ENCODE results near the gene ZBTB3.
"Not testable (repeated sequence)": the region's sequence is repeated elsewhere in the genome, so short reads cannot be mapped to it uniquely, and the experiment has no call there.

ZBTB3 gene

DNA sequence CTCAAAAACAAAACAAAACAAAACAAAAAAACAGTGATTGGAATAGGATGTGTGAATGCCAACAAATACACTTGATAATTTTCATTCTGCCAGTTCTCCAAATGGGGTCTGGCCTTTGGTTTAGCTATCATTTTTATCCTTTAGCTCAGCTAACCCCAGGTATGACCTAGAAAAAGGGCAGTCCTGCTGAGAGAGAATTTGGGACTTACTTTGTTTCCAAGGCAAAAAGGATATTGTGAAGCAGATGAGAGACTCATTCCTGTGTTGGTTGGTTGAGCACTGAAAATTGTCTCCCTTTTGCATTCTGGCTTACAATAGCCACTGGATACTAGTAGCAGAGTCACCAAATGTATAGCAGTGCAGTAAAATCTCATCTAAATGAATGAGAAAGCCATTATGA, 16.8 kb downstream of the ZBTB3 start:
- TF ChIP-seq, protein P1, sequence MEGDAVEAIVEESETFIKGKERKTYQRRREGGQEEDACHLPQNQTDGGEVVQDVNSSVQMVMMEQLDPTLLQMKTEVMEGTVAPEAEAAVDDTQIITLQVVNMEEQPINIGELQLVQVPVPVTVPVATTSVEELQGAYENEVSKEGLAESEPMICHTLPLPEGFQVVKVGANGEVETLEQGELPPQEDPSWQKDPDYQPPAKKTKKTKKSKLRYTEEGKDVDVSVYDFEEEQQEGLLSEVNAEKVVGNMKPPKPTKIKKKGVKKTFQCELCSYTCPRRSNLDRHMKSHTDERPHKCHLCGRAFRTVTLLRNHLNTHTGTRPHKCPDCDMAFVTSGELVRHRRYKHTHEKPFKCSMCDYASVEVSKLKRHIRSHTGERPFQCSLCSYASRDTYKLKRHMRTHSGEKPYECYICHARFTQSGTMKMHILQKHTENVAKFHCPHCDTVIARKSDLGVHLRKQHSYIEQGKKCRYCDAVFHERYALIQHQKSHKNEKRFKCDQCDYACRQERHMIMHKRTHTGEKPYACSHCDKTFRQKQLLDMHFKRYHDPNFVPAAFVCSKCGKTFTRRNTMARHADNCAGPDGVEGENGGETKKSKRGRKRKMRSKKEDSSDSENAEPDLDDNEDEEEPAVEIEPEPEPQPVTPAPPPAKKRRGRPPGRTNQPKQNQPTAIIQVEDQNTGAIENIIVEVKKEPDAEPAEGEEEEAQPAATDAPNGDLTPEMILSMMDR (IDR thresholded peaks at IDR 0.05), result no peak
- H3K27ac ChIP-seq, result no peak overlapping the region
- H3K4me3 ChIP-seq (ENCODE audit: low read depth in 1 of 2, low read length in 1 of 2), result no peak overlapping the region
- no peaks in the 10 kb centered on the region for H3K4me1 ChIP-seq (ENCODE audit: control insufficient read depth in 1 of 2, insufficient read depth in 1 of 2, low read depth in 1 of 2, low read length in 1 of 2)
- H3K36me3 ChIP-seq, result peaks cover 80% of the 10 kb centered on the region
- no peaks in the 10 kb centered on the region for H3K27me3 ChIP-seq
- no peaks in the 10 kb centered on the region for H3K9me3 ChIP-seq

DNA sequence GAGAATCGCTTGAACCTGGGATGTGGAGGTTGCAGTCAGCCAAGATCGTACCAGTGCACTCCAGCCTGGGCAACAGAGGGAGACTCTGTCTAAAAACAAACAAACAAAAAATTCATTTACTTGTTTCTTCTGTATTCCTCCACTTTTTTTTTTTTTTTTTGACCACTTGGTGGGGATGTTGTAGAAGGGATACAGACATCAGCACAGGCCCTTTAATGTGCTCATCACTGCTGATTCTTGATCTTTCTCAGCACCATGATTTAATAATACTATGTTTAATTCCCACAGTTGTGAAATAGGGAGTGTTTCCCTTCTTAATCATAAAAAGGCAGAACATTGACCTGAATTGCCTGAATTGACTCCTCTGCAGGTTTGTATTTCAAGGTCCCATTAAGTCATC, 21.1 kb downstream of the ZBTB3 start:
- peaks cover 46% of the 10 kb centered on the region for H3K36me3 ChIP-seq
- H3K4me1 ChIP-seq (ENCODE audit: control insufficient read depth in 1 of 2, insufficient read depth in 1 of 2, low read depth in 1 of 2, low read length in 1 of 2), result peaks cover 18 to 19% of the 10 kb centered on the region in 2 experiments
- H3K27ac ChIP-seq, result no peak overlapping the region
- no peaks in the 10 kb centered on the region for H3K27me3 ChIP-seq
- H3K9me3 ChIP-seq, result no peaks in the 10 kb centered on the region
- no peak overlapping the region for H3K4me3 ChIP-seq (ENCODE audit: low read depth in 1 of 2, low read length in 1 of 2)
- TF ChIP-seq, protein P1 (IDR thresholded peaks at IDR 0.05), result no peak

DNA sequence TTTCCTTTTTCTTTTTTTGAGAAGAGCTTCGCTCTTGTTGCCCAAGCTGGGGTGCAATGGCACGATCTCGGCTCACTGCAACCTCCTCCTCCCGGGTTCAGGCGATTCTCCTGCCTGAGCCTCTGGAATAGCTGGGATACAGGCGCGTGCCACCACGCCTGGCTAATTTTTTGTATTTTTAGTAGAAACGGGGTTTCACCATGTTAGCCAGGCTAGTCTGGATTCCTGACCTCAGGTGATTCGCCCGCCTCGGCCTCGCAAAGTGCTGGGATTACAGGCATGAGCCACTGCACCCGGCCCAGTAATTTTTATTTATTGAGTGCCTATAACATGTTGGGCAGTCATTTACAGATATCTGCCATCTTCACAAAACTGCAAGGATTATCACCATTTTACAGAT, 23.9 kb downstream of the ZBTB3 start:
- Histone ChIP-seq H3K36me3 (peaks cover 21% of the 10 kb centered on the region), H3K4me1 (ENCODE audit: control insufficient read depth in 1 of 2, insufficient read depth in 1 of 2, low read depth in 1 of 2, low read length in 1 of 2) (peaks cover 31 to 34% of the 10 kb centered on the region in 2 experiments), H3K27ac (peak overlapping the region; percentile 98)
- H3K9me3 ChIP-seq; H3K27me3 ChIP-seq; H3K4me3 ChIP-seq (ENCODE audit: low read depth in 1 of 2, low read length in 1 of 2): not testable (repeated sequence)

DNA sequence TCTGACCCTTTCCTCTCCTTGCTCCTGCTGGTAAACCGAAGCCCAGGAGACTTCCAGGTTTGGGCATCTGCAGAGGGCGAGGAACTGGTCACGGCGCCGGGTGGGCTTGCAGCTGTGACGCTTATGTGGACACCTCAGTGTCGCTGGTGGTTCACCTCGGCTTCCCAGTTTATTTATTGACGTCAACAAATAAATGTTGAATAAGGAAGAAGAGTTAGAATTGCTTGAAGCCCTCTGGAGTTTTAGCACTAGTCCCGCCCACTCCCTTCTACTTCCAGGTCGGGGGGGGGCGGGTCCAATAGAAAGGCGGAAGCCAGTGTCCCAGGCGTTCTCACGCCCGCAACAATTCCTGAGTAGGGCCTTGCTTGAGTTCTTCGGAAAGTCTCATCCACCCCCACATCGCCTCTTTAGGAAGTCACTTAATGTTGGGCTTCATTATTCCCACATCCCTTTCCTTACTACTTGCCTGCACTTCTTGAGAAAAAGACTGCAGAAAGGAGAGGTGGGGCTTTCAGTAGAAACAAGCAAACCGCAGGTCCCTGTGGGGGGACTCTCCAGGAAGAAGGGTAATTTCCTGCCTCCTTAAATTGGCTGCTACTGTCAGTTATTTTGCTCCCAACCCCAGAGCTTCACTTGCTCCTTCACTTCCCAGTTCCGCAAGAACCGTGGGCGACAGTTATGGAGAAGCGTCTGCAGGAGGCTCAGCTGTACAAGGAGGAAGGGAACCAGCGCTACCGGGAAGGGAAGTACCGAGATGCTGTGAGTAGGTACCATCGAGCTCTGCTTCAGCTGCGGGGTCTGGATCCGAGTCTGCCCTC, 25.6 kb downstream of the ZBTB3 start, which contains the start of gene TTC9C:
TSS of gene TTC9C (plus strand) at position 316 of the 818 bp plus-strand sequence. CDS start at position 679, 363 bp downstream.
- peaks cover 13% of the 10 kb centered on the region for H3K36me3 ChIP-seq
- TF ChIP-seq, protein P1 (IDR thresholded peaks at IDR 0.05), result no peak
- no peaks in the 10 kb centered on the region for H3K9me3 ChIP-seq
- H3K4me1 ChIP-seq (ENCODE audit: control insufficient read depth in 1 of 2, insufficient read depth in 1 of 2, low read depth in 1 of 2, low read length in 1 of 2), result peaks cover 45 to 47% of the 10 kb centered on the region in 2 experiments
- peak within 1 kb of the TSS; percentile 98 for H3K27ac ChIP-seq
- no peaks in the 10 kb centered on the region for H3K27me3 ChIP-seq
- H3K4me3 ChIP-seq (ENCODE audit: low read depth in 1 of 2, low read length in 1 of 2), result peak within 1 kb of the TSS; percentile 82 to 100

DNA sequence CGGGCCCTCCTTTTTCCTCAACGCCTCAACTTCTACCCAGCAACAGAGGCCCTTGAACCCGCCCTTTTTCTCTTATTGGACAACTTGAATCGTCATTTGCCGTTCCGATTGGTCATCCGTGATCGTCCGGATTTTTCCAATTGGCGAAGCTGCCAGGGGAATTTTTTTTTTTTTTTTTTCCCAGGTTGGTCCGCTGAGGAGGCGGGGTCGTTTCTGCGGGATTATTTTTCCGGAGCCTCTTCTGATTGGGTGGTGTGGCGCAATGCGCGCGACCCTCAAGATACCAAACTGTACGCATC, 26.1 kb downstream of the ZBTB3 start:
- Histone ChIP-seq H3K27me3 (no peaks in the 10 kb centered on the region), H3K4me3 (ENCODE audit: low read depth in 1 of 2, low read length in 1 of 2) (peak overlapping the region; percentile 82 to 100), H3K9me3 (no peaks in the 10 kb centered on the region), H3K4me1 (ENCODE audit: control insufficient read depth in 1 of 2, insufficient read depth in 1 of 2, low read depth in 1 of 2, low read length in 1 of 2) (peaks cover 45 to 47% of the 10 kb centered on the region in 2 experiments), H3K27ac (peak overlapping the region; percentile 98), H3K36me3 (peaks cover 14% of the 10 kb centered on the region)
- TF ChIP-seq, protein P1 (IDR thresholded peaks at IDR 0.05), result no peak

DNA sequence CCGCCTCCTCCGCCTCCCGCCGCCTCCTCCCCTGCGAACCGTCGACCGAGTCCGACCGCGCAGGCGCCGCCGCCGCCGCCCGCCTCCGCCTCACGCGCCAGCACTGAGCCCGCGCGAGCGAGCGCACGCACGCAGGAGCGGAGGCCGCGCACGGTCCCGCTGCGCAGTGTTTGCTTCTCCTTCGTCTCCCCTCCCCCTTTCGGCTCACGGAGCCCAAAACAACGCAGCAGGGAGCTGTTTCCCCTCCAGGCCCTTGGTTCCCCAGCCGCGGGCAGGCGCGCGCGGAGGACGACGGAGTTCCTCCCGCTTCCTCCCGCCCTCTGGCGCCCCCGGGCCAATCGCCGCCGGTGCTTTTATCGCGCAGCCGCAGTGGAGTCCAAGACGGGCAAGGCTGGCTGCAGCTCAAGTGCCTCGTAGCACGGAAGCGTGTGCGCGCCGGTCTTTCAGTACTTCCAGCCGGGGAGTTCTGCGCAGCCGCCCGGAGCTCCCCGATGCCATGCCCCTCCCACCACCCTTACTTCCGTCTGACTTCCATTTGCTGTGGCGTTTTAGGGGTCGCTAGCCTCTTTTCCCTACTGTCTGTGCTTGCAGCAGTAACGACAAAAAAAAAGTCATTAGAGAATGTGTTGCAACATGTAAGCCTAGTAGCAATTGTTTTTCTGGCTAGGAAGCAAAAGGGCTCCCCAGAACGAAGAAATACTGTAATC, 26.6 kb downstream of the ZBTB3 start, which contains the start of gene HNRNPUL2:
TSS of gene HNRNPUL2 (minus strand) at position 293 of the 707 bp plus-strand sequence. CDS start 301 bp downstream, outside the sequence.
- H3K27ac ChIP-seq, result peak within 1 kb of the TSS; percentile 98
- H3K27me3 ChIP-seq, result no peaks in the 10 kb centered on the region
- H3K4me3 ChIP-seq (ENCODE audit: low read depth in 1 of 2, low read length in 1 of 2), result peak within 1 kb of the TSS; percentile 82 to 100
- H3K4me1 ChIP-seq (ENCODE audit: control insufficient read depth in 1 of 2, insufficient read depth in 1 of 2, low read depth in 1 of 2, low read length in 1 of 2), result peaks cover 45 to 47% of the 10 kb centered on the region in 2 experiments
- TF ChIP-seq, protein P1 (IDR thresholded peaks at IDR 0.05), result peak; percentile 41
- H3K9me3 ChIP-seq, result no peaks in the 10 kb centered on the region
- peaks cover 19% of the 10 kb centered on the region for H3K36me3 ChIP-seq

Data from neutrophil (primary cell).